ENCODE results near the gene TST. TPM values are rescaled to one million over a fixed set of nuclear protein-coding genes. Genes with fewer than 3 reads are reported as not detected.

TST gene
- total and polyA plus RNA-seq, 3 experiments from 2014 or later = 0.75 to 5.1 (median 3.7) TPM

DNA sequence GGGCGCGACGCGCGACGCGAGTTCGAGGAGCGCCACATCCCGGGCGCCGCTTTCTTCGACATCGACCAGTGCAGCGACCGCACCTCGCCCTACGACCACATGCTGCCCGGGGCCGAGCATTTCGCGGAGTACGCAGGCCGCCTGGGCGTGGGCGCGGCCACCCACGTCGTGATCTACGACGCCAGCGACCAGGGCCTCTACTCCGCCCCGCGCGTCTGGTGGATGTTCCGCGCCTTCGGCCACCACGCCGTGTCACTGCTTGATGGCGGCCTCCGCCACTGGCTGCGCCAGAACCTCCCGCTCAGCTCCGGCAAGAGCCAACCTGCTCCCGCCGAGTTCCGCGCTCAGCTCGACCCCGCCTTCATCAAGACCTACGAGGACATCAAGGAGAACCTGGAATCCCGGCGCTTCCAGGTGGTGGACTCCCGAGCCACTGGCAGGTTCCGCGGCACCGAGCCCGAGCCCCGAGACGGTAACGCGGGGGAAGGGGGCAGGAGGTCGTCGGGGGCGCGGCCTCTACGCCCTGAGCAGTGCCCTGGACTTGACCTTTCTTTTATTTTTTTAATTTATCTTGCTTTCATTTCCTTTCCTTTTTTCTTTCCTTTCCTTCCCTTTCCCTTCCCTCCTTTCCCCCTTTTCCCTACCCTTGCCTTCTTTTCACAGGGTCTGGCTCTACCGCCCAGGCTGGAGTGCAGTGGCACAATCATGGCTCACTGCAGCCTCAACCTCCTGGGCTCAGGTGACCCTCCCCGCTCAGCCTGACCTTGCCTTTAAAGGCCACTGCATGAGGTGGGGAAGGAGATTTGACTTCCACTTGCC lies 5.3 kb upstream of the TST start:
- DNase-seq = no peak
- ChIA-PET POLR2A (no interaction called here), CTCF (no interaction called here)
- Histone ChIP-seq H3K36me3 (ENCODE audit: insufficient read depth, low read length) (no peaks in the 10 kb centered on the region), H3K27ac (ENCODE audit: low read depth, low read length) (no peak overlapping the region), H3K4me3 (ENCODE audit: low read length) (no peak overlapping the region), H3K9me3 (ENCODE audit: low read length) (no peaks in the 10 kb centered on the region), H3K27me3 (ENCODE audit: insufficient read depth, low read length, poor library complexity, severe bottlenecking) (no peaks in the 10 kb centered on the region), H3K4me1 (ENCODE audit: insufficient read depth, low read length) (peaks cover 6% of the 10 kb centered on the region)
- Mint-ChIP-seq H3K27ac (peak overlapping the region in 1 of 8 donors; percentile 70), H3K36me3 (peaks cover 0 to 3% (median 0%) of the 10 kb centered on the region in 3 donors), H3K4me1 (peaks cover 12 to 18% (median 14%) of the 10 kb centered on the region in 3 donors), H3K27me3 (peaks cover 0 to 1% of the 10 kb centered on the region in 2 donors), H3K4me3 (no peak overlapping the region), H3K9me3 (no peaks in the 10 kb centered on the region)

DNA sequence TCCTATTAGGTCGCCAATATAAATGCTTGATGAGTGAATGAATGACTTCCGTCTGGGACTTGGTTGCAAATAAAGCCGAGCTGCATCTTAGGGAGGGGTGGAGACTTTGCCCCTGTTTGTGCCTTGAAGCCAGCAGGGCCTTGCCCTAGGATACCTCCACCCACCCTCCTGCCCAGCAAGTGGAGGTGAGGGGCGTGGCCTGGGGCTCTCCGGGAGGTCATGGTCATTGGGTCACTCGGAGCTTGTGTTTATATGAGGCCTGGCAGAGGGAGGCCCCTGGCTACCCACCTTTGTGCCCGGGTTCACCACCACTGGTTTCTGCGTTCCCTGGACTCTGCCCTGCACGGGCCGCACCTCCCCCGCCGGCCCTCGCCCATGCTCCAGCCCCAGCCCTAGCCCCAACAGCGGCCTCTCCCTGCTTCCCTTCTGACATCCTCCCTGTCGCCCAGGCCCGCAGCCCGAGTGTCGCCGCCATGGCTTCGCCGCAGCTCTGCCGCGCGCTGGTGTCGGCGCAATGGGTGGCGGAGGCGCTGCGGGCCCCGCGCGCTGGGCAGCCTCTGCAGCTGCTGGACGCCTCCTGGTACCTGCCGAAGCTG lies 4.6 kb upstream of the TST start:
- Histone ChIP-seq H3K4me1 (ENCODE audit: insufficient read depth, low read length) (peaks cover 6% of the 10 kb centered on the region), H3K27ac (ENCODE audit: low read depth, low read length) (no peak overlapping the region), H3K27me3 (ENCODE audit: insufficient read depth, low read length, poor library complexity, severe bottlenecking) (no peaks in the 10 kb centered on the region), H3K9me3 (ENCODE audit: low read length) (no peaks in the 10 kb centered on the region), H3K36me3 (ENCODE audit: insufficient read depth, low read length) (no peaks in the 10 kb centered on the region), H3K4me3 (ENCODE audit: low read length) (no peak overlapping the region)
- H3K36me3 Mint-ChIP-seq = peaks cover 0 to 3% (median 0%) of the 10 kb centered on the region in 3 donors
- H3K4me1 Mint-ChIP-seq = peaks cover 12 to 18% (median 14%) of the 10 kb centered on the region in 3 donors
- ChIA-PET POLR2A (no interaction called here), CTCF (no interaction called here)
- DNase-seq = no peak
- H3K9me3 Mint-ChIP-seq = no peaks in the 10 kb centered on the region
- H3K27ac Mint-ChIP-seq = no peak overlapping the region
- H3K27me3 Mint-ChIP-seq = peaks cover 0 to 1% of the 10 kb centered on the region in 2 donors
- H3K4me3 Mint-ChIP-seq = peak overlapping the region in 1 of 7 donors; percentile 16

DNA sequence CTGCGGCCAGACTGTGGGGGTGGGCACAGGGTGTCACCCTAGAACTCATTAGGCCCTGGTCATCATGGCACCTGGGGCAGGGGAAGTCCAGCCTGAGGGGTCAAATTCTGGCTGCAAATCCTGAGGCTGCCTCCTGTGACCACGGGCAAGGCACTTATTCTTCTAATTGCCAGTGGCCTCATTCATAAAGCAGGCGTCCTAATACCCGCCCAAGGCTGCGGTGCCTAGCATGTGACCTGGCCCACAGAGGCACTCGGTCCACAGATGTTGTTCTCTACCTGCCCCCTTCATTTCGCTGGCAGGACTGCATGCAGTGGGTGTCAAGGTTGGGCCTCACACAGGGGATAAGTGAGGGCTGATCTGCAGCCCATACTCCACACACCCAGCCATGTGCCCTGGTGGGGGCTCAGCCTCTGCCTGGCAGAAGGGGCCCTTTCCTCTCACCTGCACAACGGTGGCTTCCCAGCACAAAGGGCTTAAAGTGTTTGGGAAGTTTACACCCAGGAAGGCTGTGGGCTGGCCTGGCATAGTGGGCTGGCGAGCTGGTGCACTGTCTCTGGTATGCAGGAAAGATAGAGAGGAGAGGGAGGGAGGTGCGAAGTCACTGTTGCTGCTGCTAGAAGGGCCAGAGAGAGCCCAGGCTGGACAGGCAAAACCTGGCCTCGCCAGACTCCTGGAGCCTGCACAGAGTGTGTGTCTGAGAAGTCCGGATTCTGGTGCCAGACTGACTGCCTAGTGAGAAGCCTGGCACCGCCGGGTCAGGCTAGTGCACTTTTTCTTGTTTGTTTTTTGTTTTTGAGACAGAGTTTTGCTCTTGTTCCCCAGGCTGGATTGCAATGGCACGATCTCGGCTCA lies 3.5 kb upstream of the TST start:
- Mint-ChIP-seq H3K4me3 (peak overlapping the region in 1 of 7 donors; percentile 76), H3K36me3 (peaks cover 0 to 1% (median 0%) of the 10 kb centered on the region in 3 donors), H3K9me3 (no peaks in the 10 kb centered on the region), H3K4me1 (peaks cover 13 to 18% (median 14%) of the 10 kb centered on the region in 3 donors), H3K27ac (no peak overlapping the region), H3K27me3 (peaks cover 0 to 1% of the 10 kb centered on the region in 2 donors)
- no peak overlapping the region for H3K4me3 ChIP-seq (ENCODE audit: low read length)
- DNase-seq = no peak
- no peak overlapping the region for H3K27ac ChIP-seq (ENCODE audit: low read depth, low read length)
- no peaks in the 10 kb centered on the region for H3K27me3 ChIP-seq (ENCODE audit: insufficient read depth, low read length, poor library complexity, severe bottlenecking)
- H3K36me3 ChIP-seq (ENCODE audit: insufficient read depth, low read length) = no peaks in the 10 kb centered on the region
- H3K4me1 ChIP-seq (ENCODE audit: insufficient read depth, low read length) = peaks cover 6% of the 10 kb centered on the region
- H3K9me3 ChIP-seq (ENCODE audit: low read length) = no peaks in the 10 kb centered on the region
- ChIA-PET POLR2A (no interaction called here), CTCF (interaction anchor here (0.7 to 2.5 kb wide), 6 partner anchors 11 to 247 kb away, joined by 3 to 9 read pairs (median 4); partner anchors contain the start of gene IFT27)

DNA sequence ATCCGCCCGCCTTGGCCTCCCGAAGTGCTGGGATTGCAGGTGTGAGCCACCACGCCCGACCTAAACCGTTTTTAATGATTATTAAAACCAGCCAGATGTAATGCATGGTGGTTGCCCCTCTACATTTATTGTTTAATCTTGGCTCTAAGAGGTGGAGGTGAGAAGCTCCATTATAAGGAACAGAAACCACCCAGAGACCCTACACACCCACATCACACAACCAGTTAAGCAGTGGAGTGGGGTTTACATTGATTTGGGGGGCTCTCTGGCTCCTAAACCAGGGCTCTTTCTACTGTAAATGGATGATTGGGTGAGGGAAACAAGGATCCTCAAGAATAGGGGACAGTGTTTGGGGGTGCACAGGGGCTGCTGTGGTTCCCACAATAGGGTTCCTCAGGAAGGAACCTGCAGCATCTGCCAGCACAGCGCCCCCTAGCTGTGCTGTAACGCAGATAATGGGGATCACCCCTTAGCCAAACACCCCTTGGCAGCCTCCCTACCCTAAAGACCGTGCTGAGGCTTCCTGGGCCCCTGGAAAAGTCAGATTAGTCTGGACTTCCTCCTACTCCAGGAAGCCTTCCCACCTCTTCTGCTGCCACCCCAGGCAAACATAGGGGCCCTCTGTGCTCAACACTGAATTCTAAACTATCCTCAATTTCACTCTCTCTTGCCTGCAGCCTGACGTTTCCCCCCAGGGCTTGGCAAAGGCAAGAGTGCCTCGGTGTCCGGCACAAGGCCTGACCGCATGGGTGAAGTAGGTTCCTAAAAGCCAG lies 2.6 kb upstream of the TST start:
- H3K27me3 Mint-ChIP-seq = peaks cover 0 to 1% of the 10 kb centered on the region in 2 donors
- peak overlapping the region in 3 of 8 donors; percentile 39 to 57 (median 51) for H3K27ac Mint-ChIP-seq
- ChIA-PET POLR2A (interaction anchor here (0.7 kb wide), 1 partner anchor 44 kb away, joined by 3 read pairs; no protein-coding TSS in a partner anchor), CTCF (interaction anchor here (0.7 to 2.5 kb wide), 8 partner anchors 11 to 246 kb away, joined by 3 to 9 read pairs (median 4); partner anchors contain the start of gene IFT27)
- no peaks in the 10 kb centered on the region for H3K36me3 ChIP-seq (ENCODE audit: insufficient read depth, low read length)
- H3K27me3 ChIP-seq (ENCODE audit: insufficient read depth, low read length, poor library complexity, severe bottlenecking) = no peaks in the 10 kb centered on the region
- H3K27ac ChIP-seq (ENCODE audit: low read depth, low read length) = no peak overlapping the region
- no peaks in the 10 kb centered on the region for H3K36me3 Mint-ChIP-seq
- H3K4me1 Mint-ChIP-seq = peaks cover 13 to 18% (median 14%) of the 10 kb centered on the region in 3 donors
- H3K9me3 ChIP-seq (ENCODE audit: low read length) = no peaks in the 10 kb centered on the region
- H3K4me3 Mint-ChIP-seq = peak overlapping the region in 6 of 7 donors; percentile 51 to 86 (median 76)
- H3K9me3 Mint-ChIP-seq = no peaks in the 10 kb centered on the region
- DNase-seq = peak; percentile 28 to 69 (median 42)
- H3K4me3 ChIP-seq (ENCODE audit: low read length) = no peak overlapping the region
- H3K4me1 ChIP-seq (ENCODE audit: insufficient read depth, low read length) = peaks cover 6% of the 10 kb centered on the region

DNA sequence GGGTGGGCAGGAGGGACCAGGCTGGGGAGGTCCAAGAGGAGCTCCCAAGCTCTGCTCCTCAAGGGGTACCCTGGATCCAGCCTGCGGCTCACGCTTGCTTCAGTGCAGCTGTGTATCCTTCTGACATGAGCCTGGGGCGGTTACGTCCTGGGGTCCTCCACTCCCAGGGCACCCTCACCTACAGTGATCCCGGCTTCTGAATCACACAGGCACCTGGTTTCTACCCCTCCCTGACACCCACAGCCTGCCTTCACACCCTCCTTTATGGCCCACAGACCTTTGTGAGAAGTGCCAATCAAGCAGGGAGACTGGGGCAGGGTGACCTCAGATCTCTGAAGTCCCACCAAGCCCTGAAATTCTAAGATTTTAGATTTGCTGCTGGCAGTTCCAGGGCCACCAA lies 1.8 kb upstream of the TST start:
- no peaks in the 10 kb centered on the region for H3K36me3 Mint-ChIP-seq

DNA sequence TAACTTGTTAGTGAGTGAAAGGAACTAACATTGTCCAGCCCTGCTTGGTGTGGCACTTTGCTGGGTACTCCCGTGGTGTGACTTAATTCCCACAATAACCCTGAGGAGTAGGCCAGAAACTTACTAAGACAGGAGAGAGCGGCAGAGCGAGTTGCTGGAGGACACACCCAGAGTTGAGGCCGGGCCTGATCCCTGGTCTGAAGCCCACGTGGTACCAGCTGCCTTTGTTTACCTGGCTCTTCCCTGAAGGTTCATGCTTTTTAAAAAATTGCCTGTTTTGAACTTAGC lies 889 bp upstream of the TST start:
- H3K4me1 Mint-ChIP-seq = peaks cover 13 to 18% (median 14%) of the 10 kb centered on the region in 3 donors
- no peaks in the 10 kb centered on the region for H3K36me3 Mint-ChIP-seq
- no peak for DNase-seq
- Histone ChIP-seq H3K4me3 (ENCODE audit: low read length) (peak overlapping the region; percentile 56), H3K27me3 (ENCODE audit: insufficient read depth, low read length, poor library complexity, severe bottlenecking) (no peaks in the 10 kb centered on the region), H3K36me3 (ENCODE audit: insufficient read depth, low read length) (no peaks in the 10 kb centered on the region), H3K27ac (ENCODE audit: low read depth, low read length) (peak overlapping the region; percentile 51), H3K4me1 (ENCODE audit: insufficient read depth, low read length) (peaks cover 6% of the 10 kb centered on the region), H3K9me3 (ENCODE audit: low read length) (no peaks in the 10 kb centered on the region)
- ChIA-PET POLR2A (no interaction called here), CTCF (interaction anchor here (0.9 to 1.3 kb wide), 2 partner anchors 24 to 167 kb away, joined by 3 to 4 read pairs; no protein-coding TSS in a partner anchor)
- H3K4me3 Mint-ChIP-seq = peak overlapping the region; percentile 86 to 95 (median 90)
- H3K27me3 Mint-ChIP-seq = peaks cover 0 to 1% of the 10 kb centered on the region in 2 donors
- H3K9me3 Mint-ChIP-seq = no peaks in the 10 kb centered on the region
- peak overlapping the region in 5 of 8 donors; percentile 26 to 86 (median 66) for H3K27ac Mint-ChIP-seq

More for the DNA sequence above, 1.8 kb upstream of the TST start:
- H3K27me3 Mint-ChIP-seq = peaks cover 0 to 1% of the 10 kb centered on the region in 2 donors
- peak in 1 of 5 donors; percentile 35 for DNase-seq
- H3K4me1 Mint-ChIP-seq = peaks cover 13 to 18% (median 14%) of the 10 kb centered on the region in 3 donors
- no peaks in the 10 kb centered on the region for H3K9me3 ChIP-seq (ENCODE audit: low read length)
- H3K36me3 ChIP-seq (ENCODE audit: insufficient read depth, low read length) = no peaks in the 10 kb centered on the region
- H3K27me3 ChIP-seq (ENCODE audit: insufficient read depth, low read length, poor library complexity, severe bottlenecking) = no peaks in the 10 kb centered on the region
- ChIA-PET CTCF (interaction anchor here (0.9 to 2.5 kb wide), 5 partner anchors 10 to 168 kb away, joined by 3 to 9 read pairs (median 4); no protein-coding TSS in a partner anchor), POLR2A (interaction anchor here (0.5 to 0.7 kb wide), 2 partner anchors 43 to 263 kb away, joined by 3 read pairs; no protein-coding TSS in a partner anchor)
- H3K9me3 Mint-ChIP-seq = no peaks in the 10 kb centered on the region
- H3K4me1 ChIP-seq (ENCODE audit: insufficient read depth, low read length) = peaks cover 6% of the 10 kb centered on the region
- no peak overlapping the region for H3K4me3 ChIP-seq (ENCODE audit: low read length)
- H3K27ac Mint-ChIP-seq = no peak overlapping the region
- no peak overlapping the region for H3K27ac ChIP-seq (ENCODE audit: low read depth, low read length)
- H3K4me3 Mint-ChIP-seq = peak overlapping the region in 3 of 7 donors; percentile 29 to 90 (median 86)

DNA sequence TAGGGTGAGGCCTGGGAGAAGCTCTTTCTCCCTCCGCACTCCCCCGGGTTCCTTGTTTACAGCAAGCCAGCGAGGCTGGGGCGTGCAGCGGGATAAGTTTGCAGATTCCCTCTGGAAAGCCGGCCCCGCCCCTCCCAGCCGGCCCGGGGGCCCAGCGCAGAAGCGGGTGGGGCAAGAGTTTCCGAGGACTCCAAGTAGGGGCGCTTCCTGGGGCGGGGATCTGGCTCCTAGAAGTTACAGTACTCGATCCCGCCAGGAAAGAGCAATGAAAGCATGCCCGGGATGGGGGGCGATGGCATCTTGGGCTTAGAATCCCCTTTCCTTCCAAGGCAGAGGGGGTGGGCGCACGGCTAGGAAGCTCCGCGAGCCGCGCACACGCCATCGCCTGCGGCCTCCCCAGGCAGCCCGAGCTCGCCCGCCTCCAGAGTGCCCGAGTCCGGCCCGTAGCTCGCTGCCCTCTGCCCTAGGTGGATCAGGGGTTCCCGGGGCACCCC lies 385 bp downstream of the TST start:
- peak overlapping the region; percentile 28 for H3K4me3 ChIP-seq (ENCODE audit: low read length)
- POLR2A ChIA-PET = no interaction called here
- peaks cover 6% of the 10 kb centered on the region for H3K4me1 ChIP-seq (ENCODE audit: insufficient read depth, low read length)
- H3K27ac ChIP-seq (ENCODE audit: low read depth, low read length) = peak overlapping the region; percentile 31
- H3K36me3 Mint-ChIP-seq = no peaks in the 10 kb centered on the region
- H3K36me3 ChIP-seq (ENCODE audit: insufficient read depth, low read length) = no peaks in the 10 kb centered on the region
- H3K9me3 Mint-ChIP-seq = no peaks in the 10 kb centered on the region
- H3K4me1 Mint-ChIP-seq = peaks cover 13 to 18% (median 14%) of the 10 kb centered on the region in 3 donors
- peak overlapping the region; percentile 55 to 86 (median 74) for H3K4me3 Mint-ChIP-seq
- DNase-seq = peak in 1 of 5 donors; percentile 24
- peaks cover 0 to 1% of the 10 kb centered on the region in 2 donors for H3K27me3 Mint-ChIP-seq
- CTCF ChIA-PET = interaction anchor here (0.8 to 1.4 kb wide), 3 partner anchors 10 to 129 kb away, joined by 3 to 4 read pairs (median 4); no protein-coding TSS in a partner anchor
- no peak overlapping the region for H3K27ac Mint-ChIP-seq
- no peaks in the 10 kb centered on the region for H3K27me3 ChIP-seq (ENCODE audit: insufficient read depth, low read length, poor library complexity, severe bottlenecking)
- no peaks in the 10 kb centered on the region for H3K9me3 ChIP-seq (ENCODE audit: low read length)

Measured in CD8-positive, alpha-beta memory T cell (primary cell).